Vein endothelial cell (primary cell): Measurements from ENCODE around the gene OR1S1. TPM values are rescaled to one million over a fixed set of nuclear protein-coding genes. Genes with fewer than 3 reads are reported as not detected.

Experiments used
- total RNA-seq: library from RNA; depleted of rRNA; stranded (reverse); fragments of >200 nt; gene quantifications from 2 replicates; pipeline ENCODE4 v1.2.3, GENCODE V29; 2012

OR1S1 gene
- total RNA-seq: not detected in 2 replicates

DNA sequence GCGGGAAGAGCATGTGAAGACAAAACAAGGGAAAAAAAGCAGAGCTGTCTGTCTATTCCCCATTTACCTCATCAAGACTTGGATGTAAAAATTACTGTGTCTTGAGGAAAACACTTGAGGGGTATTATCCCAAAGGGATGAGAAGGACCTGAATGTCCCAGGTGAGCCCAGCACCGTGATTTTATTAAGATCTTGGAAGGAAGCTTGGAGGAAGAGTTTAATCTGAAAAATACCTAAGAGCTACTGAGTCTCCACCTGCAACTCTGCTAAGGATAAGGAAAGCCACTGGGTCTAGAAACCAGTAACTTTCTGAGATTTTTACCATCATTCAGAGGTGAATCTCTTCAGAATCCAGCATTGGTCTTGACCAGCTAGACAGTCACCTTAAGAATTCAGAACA is at the start of gene OR1S1:
Gene OR1S1, plus strand, starts transcription at position 301 of the 400 bp plus-strand sequence.

GRCh38 chr11:58188770-58189169 is 23.8 kb upstream of the OR1S1 start, which contains the start of gene OR9Q2:
OR9Q2 (plus strand) TSS chr11:58189070; CDS start chr11:58190491, 1,421 bp downstream.

GRCh38 chr11:58204042-58204441 is 8.5 kb upstream of the OR1S1 start, which contains the start of gene OR1S2:
OR1S2 (minus strand) TSS chr11:58204142; CDS start chr11:58204142, 0 bp downstream.

Other genes with a start within 250 kb of the OR1S1 start
- not detected in 2 replicates for gene OR9Q1, start 188.8 kb upstream of the OR1S1 start, total RNA-seq
- gene OR6Q1, start 181.8 kb upstream of the OR1S1 start, total RNA-seq: not detected in 2 replicates
- not detected in 2 replicates for gene OR9I1, start 87.2 kb upstream of the OR1S1 start, total RNA-seq
- gene OR9Q2, start 23.6 kb upstream of the OR1S1 start, total RNA-seq: not detected in 2 replicates
- gene OR1S2, start 8.6 kb upstream of the OR1S1 start, total RNA-seq: not detected in 2 replicates
- gene OR10Q1, start 16.2 kb downstream of the OR1S1 start, total RNA-seq: not detected in 2 replicates
- not detected in 2 replicates for gene OR10W1, start 55.5 kb downstream of the OR1S1 start, total RNA-seq
- gene OR5B17, start 146.3 kb downstream of the OR1S1 start, total RNA-seq: not detected in 2 replicates
- gene OR5B3, start 194.2 kb downstream of the OR1S1 start, total RNA-seq: not detected in 2 replicates
- not detected in 2 replicates for gene OR5B2, start 215.4 kb downstream of the OR1S1 start, total RNA-seq
- not detected in 2 replicates for gene OR5B12, start 229.5 kb downstream of the OR1S1 start, total RNA-seq